Activated CD8-positive, alpha-beta T cell treated with anti-CD3 and anti-CD28 coated beads for 36 hours (primary cell): Measurements from ENCODE around the gene SEMA6C. TPM values are rescaled to one million over a fixed set of nuclear protein-coding genes. Genes with fewer than 3 reads are reported as not detected.
A peak's percentile ranks its signal among the peaks of the same experiment; 100 is the strongest.
"Not testable (repeated sequence)": the region's sequence is repeated elsewhere in the genome, so short reads cannot be mapped to it uniquely, and the experiment has no call there.

ENCODE experiments used
- ATAC-seq: fragments of 200-7000 bp; cut with Tn5 transposase; one replicate; pipeline ENCODE4 v1.10.0; 2021; ENCODE audit warnings: mild to moderate bottlenecking, moderate library complexity
- CTCF ChIA-PET: fragments of 350-600 bp; sonication (Branson Sonifier 250); formaldehyde crosslinking; loops from one replicate; lab custom pipeline; 2021; ENCODE audit warnings: antibody characterized with exemption; lab: Charles Lee
- POLR2A ChIA-PET: fragments of 350-600 bp; sonication (Branson Sonifier 250); formaldehyde crosslinking; loops from one replicate; lab custom pipeline; 2021; ENCODE audit warnings: antibody characterized with exemption; lab: Charles Lee
- DNase-seq: peaks from one replicate; pipeline ENCODE4 v3.0.0-alpha.2; 2020
- H3K27ac Mint-ChIP-seq: one replicate; pipeline ENCODE4 v1.8.0; 2021; ENCODE audit warnings: mild to moderate bottlenecking, mixed read lengths
- H3K27me3 Mint-ChIP-seq: one replicate; pipeline ENCODE4 v1.8.0; 2021; ENCODE audit warnings: mixed read lengths
- H3K36me3 Mint-ChIP-seq: one replicate; pipeline ENCODE4 v1.8.0; 2021; ENCODE audit warnings: low read depth, mixed read lengths
- H3K4me1 Mint-ChIP-seq: one replicate; pipeline ENCODE4 v1.8.0; 2021; ENCODE audit warnings: low read depth, mixed read lengths
- H3K4me3 Mint-ChIP-seq: one replicate; pipeline ENCODE4 v1.8.0; 2021; ENCODE audit warnings: mild to moderate bottlenecking, moderate library complexity, mixed read lengths
- H3K9me3 Mint-ChIP-seq: one replicate; pipeline ENCODE4 v1.8.0; 2021; ENCODE audit warnings: mixed read lengths
- intact Hi-C: fragments of 100-400 bp; cut with micrococcal nuclease; formaldehyde crosslinking; loops from one replicate; pipeline ENCODE4 v1.10.0; 2022
- total RNA-seq, 2 experiments: library from RNA; stranded (reverse); gene quantifications; one replicate each; pipeline ENCODE4 v1.2.3, GENCODE V29; 2021
- TF ChIP-seq, protein P1 (sequence below): fragments of 200-600 bp; IDR thresholded peaks from one replicate; pipeline ENCODE4 v1.8.0; 2022; ENCODE audit warnings: antibody characterized with exemption, mild to moderate bottlenecking

The SEMA6C gene
- total RNA-seq, 2 experiments from 2014 or later: 3.4 to 3.7 TPM

DNA sequence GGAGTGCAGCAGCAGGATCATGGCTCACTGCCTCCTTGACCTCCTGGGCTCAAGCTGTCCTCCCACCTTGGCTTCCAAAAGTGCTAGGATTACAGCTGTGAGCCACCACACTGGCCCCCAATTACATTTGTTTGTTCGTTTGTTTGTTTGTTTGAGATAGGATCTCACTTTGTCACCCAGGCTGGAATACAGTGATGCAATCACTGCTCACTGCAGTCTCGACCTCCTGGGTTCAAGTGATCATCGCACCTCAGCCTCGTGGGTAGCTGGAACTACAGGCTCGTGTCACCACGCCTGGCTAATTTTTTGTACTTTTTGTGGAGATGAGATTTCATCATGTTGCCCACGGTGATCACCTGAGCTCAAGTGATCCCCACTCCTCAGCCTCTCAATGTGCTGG is 45.6 kb upstream of the SEMA6C start:
- no peak overlapping the region for H3K4me3 Mint-ChIP-seq
- ATAC-seq: no peak
- H3K27ac Mint-ChIP-seq: no peak overlapping the region
- ChIA-PET POLR2A (no interaction called here), CTCF (interaction anchor here (2.0 to 4.7 kb wide), 2 partner anchors 21 to 60 kb away, joined by 4 to 28 read pairs; no protein-coding TSS in a partner anchor)
- H3K36me3 Mint-ChIP-seq: peaks cover 4% of the 10 kb centered on the region
- peaks cover 22% of the 10 kb centered on the region for H3K4me1 Mint-ChIP-seq
- no peak for DNase-seq
- H3K27me3 Mint-ChIP-seq: no peaks in the 10 kb centered on the region
- H3K9me3 Mint-ChIP-seq: no peaks in the 10 kb centered on the region
- intact Hi-C loops: no loop called here
- TF ChIP-seq, protein P1, sequence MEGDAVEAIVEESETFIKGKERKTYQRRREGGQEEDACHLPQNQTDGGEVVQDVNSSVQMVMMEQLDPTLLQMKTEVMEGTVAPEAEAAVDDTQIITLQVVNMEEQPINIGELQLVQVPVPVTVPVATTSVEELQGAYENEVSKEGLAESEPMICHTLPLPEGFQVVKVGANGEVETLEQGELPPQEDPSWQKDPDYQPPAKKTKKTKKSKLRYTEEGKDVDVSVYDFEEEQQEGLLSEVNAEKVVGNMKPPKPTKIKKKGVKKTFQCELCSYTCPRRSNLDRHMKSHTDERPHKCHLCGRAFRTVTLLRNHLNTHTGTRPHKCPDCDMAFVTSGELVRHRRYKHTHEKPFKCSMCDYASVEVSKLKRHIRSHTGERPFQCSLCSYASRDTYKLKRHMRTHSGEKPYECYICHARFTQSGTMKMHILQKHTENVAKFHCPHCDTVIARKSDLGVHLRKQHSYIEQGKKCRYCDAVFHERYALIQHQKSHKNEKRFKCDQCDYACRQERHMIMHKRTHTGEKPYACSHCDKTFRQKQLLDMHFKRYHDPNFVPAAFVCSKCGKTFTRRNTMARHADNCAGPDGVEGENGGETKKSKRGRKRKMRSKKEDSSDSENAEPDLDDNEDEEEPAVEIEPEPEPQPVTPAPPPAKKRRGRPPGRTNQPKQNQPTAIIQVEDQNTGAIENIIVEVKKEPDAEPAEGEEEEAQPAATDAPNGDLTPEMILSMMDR: no peak

DNA sequence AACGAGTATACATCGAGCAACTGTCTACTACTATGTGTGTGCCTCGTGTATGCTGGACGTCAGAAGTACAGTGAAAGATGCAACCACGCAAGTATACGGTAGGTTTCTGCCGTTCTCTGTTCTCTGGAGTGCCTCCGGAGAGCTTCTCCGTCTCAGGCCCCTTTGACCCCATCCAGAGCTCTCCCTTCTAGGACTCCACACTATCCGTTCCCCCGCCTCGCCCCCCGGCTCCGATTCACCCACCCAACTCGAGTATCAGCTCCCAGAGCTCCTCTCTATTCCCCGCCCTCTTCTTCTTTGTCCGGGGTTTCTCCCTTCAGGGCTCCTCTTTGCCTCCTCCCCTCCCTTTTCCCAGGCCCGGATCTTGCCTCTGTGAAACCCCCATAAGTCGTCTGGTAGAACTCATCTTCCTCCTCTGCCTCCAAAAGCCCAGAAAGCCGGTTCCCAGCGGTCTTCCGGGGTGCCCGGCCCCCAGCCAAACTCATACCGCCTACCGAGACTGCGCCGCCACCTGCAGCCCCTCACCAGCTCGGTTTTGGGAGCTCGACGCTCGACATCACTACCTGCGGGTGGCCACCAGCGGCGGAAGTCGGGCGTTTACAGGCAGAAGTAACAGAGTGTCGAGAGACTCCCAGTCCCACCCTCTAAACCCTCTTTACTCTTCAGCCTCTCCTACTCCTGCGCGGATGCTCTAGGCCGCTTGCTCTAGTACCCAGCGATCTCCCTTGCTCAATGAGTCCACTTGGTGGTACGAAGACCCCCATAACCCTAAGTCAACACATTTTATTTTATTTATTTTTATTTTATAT is 43.4 kb upstream of the SEMA6C start, which contains the start of gene VPS72:
Gene VPS72 (minus strand): TSS at position 561 of the 809 bp plus-strand sequence. CDS start 76 bp downstream, at position 485.
- intact Hi-C loops: no loop called here
- POLR2A ChIA-PET: interaction anchor here (0.6 to 2.6 kb wide), 23 partner anchors 9 to 300 kb away, joined by 3 to 25 read pairs (median 4); partner anchors contain the start of genes LYSMD1, PIP5K1A, PSMD4 and SCNM1
- H3K27me3 Mint-ChIP-seq: no peaks in the 10 kb centered on the region
- DNase-seq: peak; percentile 93
- peak within 1 kb of the TSS; percentile 96 for H3K27ac Mint-ChIP-seq
- H3K4me3 Mint-ChIP-seq: peak within 1 kb of the TSS; percentile 94
- TF ChIP-seq, protein P1: no peak
- ATAC-seq: peak; percentile 94
- H3K36me3 Mint-ChIP-seq: peaks cover 13% of the 10 kb centered on the region
- no peaks in the 10 kb centered on the region for H3K9me3 Mint-ChIP-seq
- CTCF ChIA-PET: interaction anchor here (0.6 to 2.7 kb wide), 16 partner anchors 13 to 161 kb away, joined by 3 to 13 read pairs (median 4); partner anchors contain the start of genes PI4KB, PSMD4, TMOD4 and TNFAIP8L2
- peaks cover 20% of the 10 kb centered on the region for H3K4me1 Mint-ChIP-seq

DNA sequence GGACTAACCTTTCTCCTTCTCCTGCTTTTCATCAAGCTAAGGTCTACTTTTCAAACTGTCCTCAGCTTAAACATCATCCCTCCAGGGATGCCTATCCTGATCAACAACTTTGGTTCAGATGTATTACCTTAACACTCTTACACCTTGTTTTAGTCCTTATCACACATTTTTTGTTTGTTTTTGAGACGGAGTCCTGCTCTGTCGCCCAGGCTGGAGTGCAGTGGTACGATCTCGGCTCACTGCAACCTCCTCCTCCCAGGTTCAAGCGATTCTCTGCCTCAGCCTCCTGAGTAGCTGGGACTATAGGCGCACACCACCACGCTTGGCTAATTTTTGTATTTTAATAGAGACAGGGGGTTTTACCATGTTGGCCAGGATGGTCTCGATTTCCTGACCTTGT is 42.2 kb upstream of the SEMA6C start:
- H3K36me3 Mint-ChIP-seq: peaks cover 21% of the 10 kb centered on the region

DNA sequence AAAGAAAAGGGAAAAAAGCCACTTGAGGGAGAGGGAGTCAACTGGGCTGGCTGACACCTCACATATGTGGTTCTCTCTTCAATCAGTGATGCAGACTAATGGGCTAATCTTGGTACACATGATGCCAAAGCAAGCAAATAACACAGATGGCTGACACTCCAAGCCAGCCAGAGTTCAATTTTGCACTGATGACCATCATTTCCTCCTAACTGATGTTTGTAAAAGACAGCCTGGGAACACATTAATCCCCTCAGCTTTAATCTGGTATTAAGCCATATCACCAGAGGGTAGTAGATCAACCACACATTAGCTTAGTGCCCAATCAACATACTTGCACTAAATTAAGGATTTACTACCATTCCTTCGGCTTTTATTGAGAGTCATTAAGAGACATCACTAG is 40.8 kb upstream of the SEMA6C start:
- TF ChIP-seq, protein P1: no peak
- ATAC-seq (no peak), DNase-seq (no peak)
- peaks cover 28% of the 10 kb centered on the region for H3K36me3 Mint-ChIP-seq
- no peaks in the 10 kb centered on the region for H3K9me3 Mint-ChIP-seq
- intact Hi-C loops: no loop called here
- POLR2A ChIA-PET: interaction anchor here (1.0 kb wide), 2 partner anchors 18 to 21 kb away, joined by 3 read pairs; no protein-coding TSS in a partner anchor
- H3K27me3 Mint-ChIP-seq: no peaks in the 10 kb centered on the region
- CTCF ChIA-PET: interaction anchor here (2.1 kb wide), 1 partner anchor 65 kb away, joined by 7 read pairs; no protein-coding TSS in a partner anchor
- H3K27ac Mint-ChIP-seq: no peak overlapping the region
- no peak overlapping the region for H3K4me3 Mint-ChIP-seq
- H3K4me1 Mint-ChIP-seq: peaks cover 20% of the 10 kb centered on the region

More for the DNA sequence above, 42.2 kb upstream of the SEMA6C start:
- ATAC-seq, H3K27me3 Mint-ChIP-seq, DNase-seq, H3K9me3 Mint-ChIP-seq, intact Hi-C loops: not testable (repeated sequence)
- ChIA-PET POLR2A (interaction anchor here (0.7 to 2.6 kb wide), 6 partner anchors 10 to 121 kb away, joined by 3 to 11 read pairs (median 6); partner anchors contain the start of genes PIP5K1A and TNFAIP8L2), CTCF (interaction anchor here (0.7 to 2.7 kb wide), 7 partner anchors 12 to 112 kb away, joined by 3 to 13 read pairs (median 5); partner anchors contain the start of genes TMOD4 and TNFAIP8L2)
- Mint-ChIP-seq H3K4me3 (peak overlapping the region; percentile 94), H3K27ac (peak overlapping the region; percentile 96), H3K4me1 (peaks cover 20% of the 10 kb centered on the region)

DNA sequence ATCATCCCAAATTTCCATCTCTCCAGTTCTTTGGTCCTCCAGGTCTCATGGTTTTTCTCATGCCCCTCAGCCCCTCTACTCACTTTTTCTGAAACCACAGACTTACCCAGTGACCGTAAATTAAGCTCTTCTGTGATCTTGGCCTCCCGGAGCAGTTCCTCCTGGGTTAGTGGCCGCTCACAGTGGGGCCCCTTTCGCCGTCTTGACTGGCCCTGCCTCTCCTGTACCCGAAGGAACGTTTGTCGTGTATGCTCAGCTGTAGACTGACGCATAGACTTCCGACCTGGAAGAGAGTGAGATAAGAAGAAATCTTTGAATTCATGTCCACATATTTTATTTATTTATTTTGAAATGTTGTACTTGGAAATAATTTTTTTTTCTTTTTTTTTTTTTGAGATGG is 37.8 kb upstream of the SEMA6C start:
- ChIA-PET POLR2A (interaction anchor here (0.9 kb wide), 1 partner anchor 15 kb away, joined by 3 read pairs; no protein-coding TSS in a partner anchor), CTCF (interaction anchor here (1.8 kb wide), 1 partner anchor 85 kb away, joined by 8 read pairs; no protein-coding TSS in a partner anchor)
- peaks cover 13% of the 10 kb centered on the region for H3K4me1 Mint-ChIP-seq

More for the DNA sequence above, 37.8 kb upstream of the SEMA6C start:
- H3K36me3 Mint-ChIP-seq: peaks cover 39% of the 10 kb centered on the region
- TF ChIP-seq, protein P1: no peak
- no peak overlapping the region for H3K4me3 Mint-ChIP-seq
- DNase-seq (no peak), ATAC-seq (no peak)
- H3K27ac Mint-ChIP-seq: peak overlapping the region; percentile 40
- H3K9me3 Mint-ChIP-seq: no peaks in the 10 kb centered on the region
- intact Hi-C loops: no loop called here
- no peaks in the 10 kb centered on the region for H3K27me3 Mint-ChIP-seq
